CD4-positive, alpha-beta T cell treated with Interleukin-15 for 1 hour (primary cell): ENCODE results near the gene HRC.

Experiments used
- DNase-seq: peaks from one replicate; pipeline ENCODE4 v3.0.0-alpha.2; 2020

Gene HRC

DNA sequence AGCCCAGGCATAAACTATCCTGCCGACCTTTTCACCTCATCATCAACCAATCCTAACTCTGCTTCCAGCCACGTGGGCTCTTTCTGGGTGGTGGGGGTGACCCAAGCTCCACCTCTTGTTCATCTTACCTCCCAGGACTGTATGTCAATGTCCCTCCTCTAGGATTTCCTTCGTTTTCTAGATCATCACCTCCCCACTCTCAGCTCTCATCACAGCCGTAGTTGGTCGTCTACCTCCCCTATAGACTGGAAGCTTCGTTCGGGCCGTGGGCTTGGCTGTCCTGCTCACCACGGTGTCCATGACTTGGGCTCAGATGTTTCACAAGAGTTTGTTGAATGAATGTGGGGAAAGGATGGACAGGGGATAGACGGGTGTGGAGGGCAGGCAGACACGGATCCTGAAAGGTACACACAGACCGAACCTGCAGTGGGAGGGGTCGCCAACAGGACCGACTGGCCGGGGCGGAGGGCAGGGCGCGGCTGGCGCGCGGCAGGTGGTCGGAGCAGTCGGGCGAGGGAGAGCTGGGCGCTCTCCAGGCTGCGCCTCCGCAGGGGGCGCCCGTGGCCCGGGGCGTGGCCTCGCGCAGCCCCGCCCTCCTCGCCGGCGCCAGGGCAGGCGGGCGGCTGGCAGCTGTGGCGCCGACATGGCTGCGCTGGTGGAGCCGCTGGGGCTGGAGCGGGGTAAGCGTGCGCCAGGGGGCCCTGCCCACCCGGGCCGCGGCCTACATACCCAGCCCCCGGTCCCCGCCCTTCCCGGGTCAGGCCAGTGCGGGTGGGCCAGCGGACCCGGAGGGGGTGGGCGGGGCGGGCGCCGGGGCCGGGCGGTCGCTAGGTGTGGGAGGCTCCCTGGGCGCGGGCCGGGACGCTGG is 41.2 kb downstream of the HRC start, which contains the start of gene LIN7B:
LIN7B (plus strand) TSS at position 609 of the 868 bp plus-strand sequence; CDS start at position 644, 35 bp downstream.
- peak; percentile 76 for DNase-seq

DNA sequence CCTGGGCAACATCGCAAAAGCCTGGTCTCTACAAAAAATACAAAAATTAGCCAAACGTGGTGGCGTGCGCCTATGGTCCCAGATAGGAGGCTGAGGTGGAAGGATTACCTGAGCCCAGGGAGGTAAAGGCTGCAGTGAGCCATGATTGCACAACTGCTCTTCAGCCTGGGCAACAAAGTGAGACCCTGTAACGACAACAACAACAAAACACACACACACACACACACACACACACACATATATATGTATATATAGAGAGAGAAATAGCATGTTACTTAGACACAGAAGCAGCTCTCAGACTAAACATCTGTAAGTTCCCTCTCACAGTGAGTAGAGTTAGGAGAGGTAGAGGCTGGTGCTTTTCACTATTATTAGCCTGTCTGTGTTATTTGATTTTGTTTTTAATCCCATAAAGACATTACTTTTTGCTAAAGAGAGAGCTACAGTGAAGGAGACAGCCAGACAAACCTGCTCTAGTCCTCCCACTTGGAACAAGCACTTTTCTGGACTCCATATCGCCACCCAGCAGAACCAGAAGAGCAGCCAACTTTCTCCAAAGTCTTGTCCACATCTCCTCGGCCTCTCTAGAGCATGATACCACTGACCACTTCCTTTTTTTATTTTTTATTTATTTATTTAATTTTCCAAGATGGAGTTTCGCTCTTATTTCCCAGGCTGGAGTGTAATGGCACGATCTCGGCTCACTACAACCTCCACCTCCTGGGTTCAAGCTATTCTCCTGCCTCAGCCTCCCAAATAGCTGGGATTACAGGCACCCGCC is 43.8 kb downstream of the HRC start:
- DNase-seq: no peak

DNA sequence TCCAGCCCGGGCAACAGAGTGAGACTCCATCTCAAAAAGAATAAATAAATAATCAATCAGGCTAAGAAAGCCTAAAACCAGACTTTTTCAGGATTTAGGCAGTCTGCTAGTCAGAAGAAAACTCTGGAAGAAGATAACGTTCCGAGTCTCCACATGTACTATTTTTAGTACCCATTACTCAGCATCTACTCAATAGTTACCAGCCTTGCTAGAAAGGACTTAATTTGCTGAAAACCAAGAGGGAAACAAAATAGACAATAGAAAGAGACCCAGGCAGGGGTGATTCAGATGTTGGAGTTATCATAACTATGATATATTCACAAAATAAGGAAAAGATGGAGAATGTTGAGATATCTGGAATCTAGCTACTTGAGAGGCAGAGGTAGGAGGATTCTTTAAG is 44.6 kb downstream of the HRC start:
- DNase-seq: no peak

DNA sequence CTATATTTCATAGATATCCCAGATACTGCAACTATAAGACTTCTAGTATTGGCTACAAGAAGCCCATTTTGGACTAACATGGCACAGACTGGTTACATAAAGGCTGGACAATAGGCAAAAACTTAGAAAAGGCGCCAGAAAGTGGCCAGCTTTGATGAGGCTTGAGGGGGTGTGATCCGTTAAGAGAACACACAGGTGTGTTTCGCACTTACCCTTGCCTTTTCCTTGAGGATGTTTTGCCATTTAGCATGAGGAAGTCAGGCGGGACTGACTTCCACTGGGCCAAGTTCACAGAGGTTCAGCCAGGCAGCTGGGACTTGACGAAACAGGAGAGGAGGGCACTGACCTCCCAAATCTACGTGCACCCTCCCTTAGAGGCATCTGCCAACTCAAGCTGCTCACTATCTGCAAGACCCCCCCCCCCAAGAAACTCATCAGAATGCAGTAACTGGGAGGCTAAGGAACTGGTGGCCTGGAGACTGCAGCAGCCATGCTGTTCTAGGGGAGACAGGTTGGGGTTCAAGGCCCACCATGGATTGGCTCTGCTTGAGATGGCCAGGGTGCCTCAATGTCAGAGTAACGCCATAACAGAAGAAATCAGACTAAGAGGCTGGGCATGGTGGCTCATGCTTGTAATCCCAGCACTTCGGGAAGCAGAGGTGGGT is 45.5 kb downstream of the HRC start:
- no peak for DNase-seq

DNA sequence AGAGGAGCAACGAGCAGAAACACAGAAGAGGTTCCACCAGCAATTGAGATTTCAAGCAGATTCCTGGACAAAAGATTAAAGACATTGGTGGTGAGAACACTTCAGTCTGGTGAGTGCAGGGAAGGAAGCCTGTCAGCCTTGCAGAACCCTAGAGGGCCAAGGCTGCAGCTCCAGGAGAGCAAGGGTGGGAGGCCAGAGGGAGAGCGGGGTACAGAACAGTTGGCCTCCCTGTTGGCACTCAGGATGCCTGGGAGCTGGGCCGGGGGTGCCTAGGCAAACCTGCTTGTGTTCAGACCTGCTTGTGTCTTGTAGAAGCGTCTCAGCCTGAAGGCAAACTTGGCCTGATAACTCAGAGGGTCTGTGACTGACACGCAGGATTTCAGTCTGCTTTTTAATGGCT is 46.1 kb downstream of the HRC start:
- DNase-seq: no peak

DNA sequence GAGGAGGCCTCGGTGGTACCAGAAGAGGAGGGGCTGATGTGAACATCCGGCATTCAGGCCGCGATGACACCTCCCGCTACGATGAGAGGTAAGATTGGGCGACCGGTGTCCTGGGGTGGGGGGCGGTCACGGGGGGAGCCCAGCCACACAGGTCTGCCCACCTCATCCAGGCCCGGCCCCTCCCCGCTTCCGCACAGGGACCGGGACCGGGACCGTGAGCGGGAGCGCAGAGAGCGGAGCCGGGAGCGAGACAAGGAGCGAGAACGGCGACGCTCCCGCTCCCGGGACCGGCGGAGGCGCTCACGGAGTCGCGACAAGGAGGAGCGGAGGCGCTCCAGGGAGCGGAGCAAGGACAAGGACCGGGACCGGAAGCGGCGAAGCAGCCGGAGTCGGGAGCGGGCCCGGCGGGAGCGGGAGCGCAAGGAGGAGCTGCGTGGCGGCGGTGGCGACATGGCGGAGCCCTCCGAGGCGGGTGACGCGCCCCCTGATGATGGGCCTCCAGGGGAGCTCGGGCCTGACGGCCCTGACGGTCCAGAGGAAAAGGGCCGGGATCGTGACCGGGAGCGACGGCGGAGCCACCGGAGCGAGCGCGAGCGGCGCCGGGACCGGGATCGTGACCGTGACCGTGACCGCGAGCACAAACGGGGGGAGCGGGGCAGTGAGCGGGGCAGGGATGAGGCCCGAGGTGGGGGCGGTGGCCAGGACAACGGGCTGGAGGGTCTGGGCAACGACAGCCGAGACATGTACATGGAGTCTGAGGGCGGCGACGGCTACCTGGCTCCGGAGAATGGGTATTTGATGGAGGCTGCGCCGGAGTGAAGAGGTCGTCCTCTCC is 47.4 kb downstream of the HRC start:
- DNase-seq: no peak

DNA sequence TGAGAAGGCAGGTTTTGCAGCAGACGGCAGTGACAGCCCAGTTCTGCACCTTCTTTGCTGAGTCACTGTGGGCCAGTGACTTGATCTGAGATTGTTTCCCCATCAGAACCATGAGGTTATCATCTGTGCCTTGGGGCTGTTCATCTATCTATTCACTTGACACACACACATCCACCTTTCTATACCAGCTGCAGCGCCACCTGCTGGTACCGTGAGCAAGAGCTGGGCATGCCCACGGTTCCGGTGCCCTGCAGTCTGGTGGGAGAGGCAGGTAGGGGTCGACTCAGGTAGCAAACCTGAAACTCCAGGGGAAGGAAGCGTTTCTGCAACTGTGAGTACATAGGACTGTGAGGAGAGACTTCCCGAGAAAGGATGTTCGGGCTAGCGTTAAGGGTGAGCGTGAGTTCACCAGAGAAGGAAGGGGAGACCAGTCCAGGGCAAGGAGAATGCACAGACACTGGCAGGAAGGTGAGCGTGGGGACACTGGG is 48.5 kb downstream of the HRC start:
- DNase-seq: peak; percentile 50

DNA sequence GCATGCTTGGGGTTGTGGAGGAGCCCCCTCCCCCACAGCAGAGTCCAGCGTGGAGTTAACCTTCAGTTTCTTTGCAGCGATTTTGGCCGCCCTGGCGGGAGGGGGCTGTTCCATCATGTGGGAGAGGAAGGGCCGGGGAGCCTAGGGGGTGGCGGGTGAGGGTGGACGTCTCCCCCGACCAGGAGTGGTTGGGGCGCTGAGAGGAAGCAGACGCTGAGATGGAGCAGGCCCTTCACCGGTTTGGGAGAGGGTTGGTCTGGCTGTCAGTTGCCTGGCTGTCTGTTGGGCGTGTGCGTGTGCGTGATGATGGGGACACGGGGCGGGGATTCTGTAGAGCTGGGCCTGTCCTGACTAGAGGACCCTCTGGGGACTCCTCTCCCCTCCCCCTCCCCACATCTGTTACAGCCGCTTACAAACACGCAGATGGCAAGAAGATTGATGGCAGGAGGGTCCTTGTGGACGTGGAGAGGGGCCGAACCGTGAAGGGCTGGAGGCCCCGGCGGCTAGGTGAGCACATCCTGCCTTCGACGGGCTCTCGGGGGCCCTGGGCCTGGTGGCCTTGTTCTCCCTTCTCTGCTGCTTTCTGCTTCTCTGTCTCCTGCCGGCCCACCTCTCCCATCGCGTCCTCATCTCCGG is 50.8 kb downstream of the HRC start:
- no peak for DNase-seq

DNA sequence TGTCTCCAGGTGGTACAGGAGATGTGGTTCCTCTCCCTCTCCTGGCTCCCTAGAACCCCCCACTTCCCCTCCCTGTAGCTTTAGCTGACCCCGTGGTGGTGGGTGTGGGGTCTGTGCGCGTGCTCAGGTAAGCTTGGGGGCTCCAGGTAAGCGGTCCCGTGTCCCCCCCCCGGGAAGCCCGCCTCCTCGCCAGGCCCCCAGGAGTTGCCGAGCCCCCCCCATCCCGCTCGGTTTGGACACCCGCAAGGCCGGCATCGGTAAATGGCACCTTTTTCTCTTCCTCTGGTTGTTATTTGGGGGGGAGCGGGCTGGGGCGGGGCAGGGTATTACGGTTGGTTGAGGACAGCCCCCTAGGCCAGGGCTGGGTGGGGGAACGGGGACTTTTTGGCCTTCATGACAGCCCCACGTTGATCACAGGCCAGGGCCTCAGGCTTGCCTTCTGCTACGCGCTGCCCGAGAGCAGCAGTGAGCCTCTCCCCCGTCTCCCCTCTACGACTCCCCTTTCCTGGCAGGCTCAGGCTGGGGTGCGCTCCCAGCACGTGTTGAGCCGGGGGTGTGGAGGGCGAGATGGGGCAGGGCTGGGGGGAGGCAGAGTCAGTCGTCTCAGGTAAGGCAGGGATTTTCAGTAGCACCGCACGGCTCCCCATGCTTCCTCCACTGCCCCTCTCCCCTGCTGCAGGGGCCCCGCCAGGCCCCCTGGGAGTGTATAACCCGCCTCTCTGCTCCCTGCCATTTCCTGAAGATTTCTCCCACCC is 51.7 kb downstream of the HRC start:
- no peak for DNase-seq

DNA sequence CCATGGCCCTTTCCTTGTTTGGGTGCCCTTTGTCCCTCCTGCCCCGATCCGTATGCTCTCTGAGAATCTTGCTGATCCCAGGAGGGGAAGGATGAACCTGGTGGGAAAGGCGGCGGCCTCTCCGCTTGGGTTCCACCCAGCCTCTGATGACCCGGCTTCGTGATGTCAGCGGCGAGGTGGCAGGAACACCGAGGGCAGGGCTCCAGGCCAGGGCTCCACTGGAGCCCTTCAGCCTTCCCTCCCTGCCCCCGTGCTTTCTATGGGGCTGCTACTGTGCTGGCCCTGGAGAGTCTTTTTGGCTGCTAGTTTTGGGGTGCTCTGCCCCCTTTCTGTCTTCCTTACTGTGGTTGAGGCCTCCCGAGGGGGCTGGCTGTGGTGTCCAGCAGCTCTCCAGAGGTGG is 52.9 kb downstream of the HRC start:
- DNase-seq: no peak
